B cell (primary cell): ENCODE measurements around the gene THSD7A.

Experiments used
- CTCF ChIP-seq: fragments of 200-600 bp; IDR thresholded peaks from one replicate; pipeline ENCODE4 v1.8.0; 2022; ENCODE audit warnings: antibody characterized with exemption, mild to moderate bottlenecking
- EZH2 ChIP-seq: IDR thresholded peaks from 2 replicates; pipeline ENCODE4 v1.6.1; 2012; ENCODE audit warnings: borderline replicate concordance, low read depth, mild to moderate bottlenecking, moderate library complexity, low read length; ENCODE audit not compliant: insufficient read depth, poor library complexity, severe bottlenecking

GRCh38 chr7:11713352-11713751 lies 118.6 kb downstream of the THSD7A start:
- no peak for TF ChIP-seq CTCF
- no peak for TF ChIP-seq EZH2
